H54 (cell line): ENCODE data around the gene COL23A1.

Experiments used
- DNase-seq: peaks from one replicate; pipeline ENCODE4 v3.0.0; 2011; ENCODE audit warnings: low spot score, mixed read lengths; ENCODE audit not compliant: insufficient read length
- FAIRE-seq: peaks from 3 replicates; lab custom pipeline; 2011; peaks lifted over from hg19 to GRCh38; lab: Jason Lieb, UNC
- POLR2A ChIP-seq: IDR thresholded peaks from 2 replicates; pipeline ENCODE4 v1.6.1; 2011; ENCODE audit warnings: low read depth, mild to moderate bottlenecking, low read length

Gene COL23A1

GRCh38 chr5:178340187-178340586 is 250.0 kb downstream of the COL23A1 start:
- DNase-seq = no peak
- FAIRE-seq = no peak
- TF ChIP-seq POLR2A = no peak

DNA sequence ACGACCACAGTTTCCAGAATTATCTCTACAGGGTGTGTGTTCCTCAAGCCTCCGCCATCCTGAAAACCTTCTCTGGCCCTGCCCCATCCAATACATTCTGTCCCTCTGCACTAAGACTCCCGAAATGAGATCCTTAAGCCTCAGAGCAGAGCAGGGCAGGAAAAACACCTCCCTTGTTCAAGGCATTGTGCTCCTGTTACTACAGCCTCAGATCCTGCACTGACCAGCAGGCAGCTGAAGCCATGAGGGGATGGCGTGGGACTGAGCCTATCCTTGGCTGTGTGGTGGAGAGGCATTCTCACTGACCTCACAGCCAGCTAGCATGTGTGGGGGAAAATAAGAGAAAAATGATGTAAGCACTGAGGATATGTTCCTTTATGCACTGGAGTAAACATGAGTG is 250.9 kb downstream of the COL23A1 start:
- no peak for TF ChIP-seq POLR2A
- no peak for DNase-seq
- no peak for FAIRE-seq

DNA sequence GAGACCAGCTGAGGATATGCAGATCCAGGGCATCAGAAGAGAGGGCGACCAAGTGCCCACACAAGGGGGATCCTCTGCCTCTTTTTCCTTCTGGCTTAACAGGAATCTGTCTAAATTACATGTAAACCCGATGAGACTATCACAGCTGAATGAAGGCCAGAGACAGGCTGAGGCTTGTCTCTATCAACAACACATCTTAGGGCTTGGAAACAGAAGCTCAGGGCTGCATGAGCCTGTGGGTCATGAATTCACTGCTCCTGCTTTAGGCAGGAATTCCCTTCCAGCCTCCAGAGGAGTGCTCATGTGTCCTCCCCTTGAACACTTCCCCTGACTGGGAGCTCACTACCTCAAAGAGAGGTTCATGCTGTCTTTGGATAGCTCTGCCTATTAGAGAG is 251.4 kb downstream of the COL23A1 start:
- FAIRE-seq (no peak), DNase-seq (no peak)
- no peak for TF ChIP-seq POLR2A

DNA sequence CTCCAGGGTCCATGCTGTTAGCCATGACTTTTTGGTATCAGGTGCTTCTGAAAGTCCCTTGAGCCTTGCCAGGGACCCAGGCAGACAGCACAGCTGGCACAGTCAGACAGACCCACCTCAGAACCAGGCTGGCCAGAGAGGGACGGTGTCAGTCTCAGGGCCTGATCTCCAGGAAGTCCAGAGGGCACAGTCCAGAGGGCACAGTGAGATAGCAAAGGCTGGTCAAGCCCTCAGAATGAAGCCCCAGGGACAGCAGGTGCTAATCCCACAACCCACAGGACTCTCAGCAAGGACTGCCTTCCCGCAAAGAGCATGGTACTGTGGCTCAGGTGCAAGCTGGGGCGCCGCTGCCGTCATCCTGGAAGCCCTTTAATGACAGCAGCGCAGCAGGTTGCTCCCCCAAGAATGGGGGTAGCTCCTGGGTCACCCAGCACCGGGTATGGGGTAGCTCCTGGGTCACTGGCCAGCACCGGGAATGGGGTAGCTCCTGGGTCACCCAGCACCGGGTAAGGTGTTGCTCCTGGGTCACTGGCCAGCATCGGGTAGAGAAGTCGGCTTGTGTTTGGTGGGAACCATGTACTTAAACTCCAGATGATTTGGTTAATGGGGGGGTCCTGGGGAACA is 252.0 kb downstream of the COL23A1 start:
- DNase-seq = no peak
- no peak for TF ChIP-seq POLR2A
- no peak for FAIRE-seq

- DNase-seq = no peak
- no peak for FAIRE-seq
- TF ChIP-seq POLR2A = no peak
These were observed 252.9 kb downstream of the COL23A1 start for GRCh38 chr5:178337334-178337741.

- FAIRE-seq (no peak), DNase-seq (no peak)
- no peak for TF ChIP-seq POLR2A
These were observed 253.3 kb downstream of the COL23A1 start for GRCh38 chr5:178336889-178337288.

- FAIRE-seq (no peak), DNase-seq (no peak)
- TF ChIP-seq POLR2A = no peak
These were observed 254.7 kb downstream of the COL23A1 start for GRCh38 chr5:178335302-178336030.

GRCh38 chr5:178334861-178335260 is 255.3 kb downstream of the COL23A1 start:
- no peak for DNase-seq
- TF ChIP-seq POLR2A = no peak
- FAIRE-seq = no peak

- DNase-seq = no peak
- TF ChIP-seq POLR2A = no peak
- FAIRE-seq = no peak
These were observed 256.2 kb downstream of the COL23A1 start for GRCh38 chr5:178333821-178334481.

- DNase-seq (no peak), FAIRE-seq (no peak)
- TF ChIP-seq POLR2A = no peak
These were observed 258.0 kb downstream of the COL23A1 start for GRCh38 chr5:178332210-178332641.

- no peak for TF ChIP-seq POLR2A
- FAIRE-seq = no peak
- DNase-seq = no peak
These were observed 258.6 kb downstream of the COL23A1 start for GRCh38 chr5:178331491-178331996.

DNA sequence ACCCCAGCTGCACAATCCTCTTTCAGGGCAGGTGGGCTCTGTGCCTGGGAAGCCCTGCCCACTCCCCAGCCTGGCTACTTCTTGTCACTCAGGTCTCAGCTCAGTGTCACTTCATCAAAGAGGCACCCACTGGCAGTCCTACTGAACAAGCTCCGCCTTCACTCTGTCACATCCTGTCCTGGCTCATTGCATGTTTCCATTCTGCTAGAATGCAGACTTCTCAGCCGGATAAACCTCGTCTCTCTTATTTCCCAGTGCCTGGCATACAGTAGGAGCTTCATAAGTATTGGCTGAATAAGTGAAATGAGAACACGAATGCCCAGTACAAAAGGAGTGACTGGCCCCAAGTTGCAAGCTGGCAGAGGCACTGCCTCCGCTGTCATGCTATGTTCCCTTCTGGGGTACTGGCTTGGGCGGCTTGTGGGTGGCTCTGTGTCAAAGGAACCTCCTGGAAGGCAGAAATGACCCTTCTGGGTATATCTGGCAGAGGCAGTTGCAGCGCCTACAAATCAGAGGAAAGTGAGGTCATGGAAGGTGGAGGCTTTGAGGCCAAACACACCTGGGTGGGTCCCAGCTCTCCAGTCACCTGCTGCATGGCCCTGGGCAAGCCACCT is 259.3 kb downstream of the COL23A1 start:
- no peak for TF ChIP-seq POLR2A

GRCh38 chr5:178328826-178329730 is 261.1 kb downstream of the COL23A1 start:
- no peak for TF ChIP-seq POLR2A
- DNase-seq (no peak), FAIRE-seq (no peak)

More for the DNA sequence above, 259.3 kb downstream of the COL23A1 start:
- DNase-seq (no peak), FAIRE-seq (no peak)
